HuH-7 (cell line): ENCODE measurements around the gene PLTP.

Experiments used
- DNase-seq: peaks from one replicate; pipeline ENCODE4 v3.0.0; 2011; ENCODE audit warnings: low spot score

The PLTP gene

GRCh38 chr20:45898285-45898684, 13.7 kb downstream of the PLTP start:
- DNase-seq = no peak

- no peak for DNase-seq
These were observed 14.3 kb downstream of the PLTP start for GRCh38 chr20:45897692-45898091.

- no peak for DNase-seq
These were observed 14.7 kb downstream of the PLTP start for GRCh38 chr20:45897289-45897688.

GRCh38 chr20:45896641-45897161, 15.3 kb downstream of the PLTP start:
- no peak for DNase-seq

- no peak for DNase-seq
These were observed 17.2 kb downstream of the PLTP start for GRCh38 chr20:45894797-45895196.

GRCh38 chr20:45893831-45894230, 18.1 kb downstream of the PLTP start:
- DNase-seq = no peak

- DNase-seq = no peak
These were observed 19.0 kb downstream of the PLTP start for GRCh38 chr20:45892828-45893500.

- DNase-seq = peak; percentile 55
These were observed 19.7 kb downstream of the PLTP start for GRCh38 chr20:45892049-45892825.

- peak; percentile 99 for DNase-seq
These were observed 20.7 kb downstream of the PLTP start, which contains the start of the genes CTSA and NEURL2 for GRCh38 chr20:45890985-45891983. TSS of gene CTSA (plus strand) at chr20:45891335. CDS start at chr20:45891569, 234 bp downstream. TSS of gene NEURL2 (minus strand) at chr20:45891208. CDS start at chr20:45890991, 217 bp downstream.

- DNase-seq = peak; percentile 95
These were observed 21.6 kb downstream of the PLTP start for GRCh38 chr20:45890077-45890984.

- no peak for DNase-seq
These were observed 23.3 kb downstream of the PLTP start for GRCh38 chr20:45888681-45889080.

- DNase-seq = no peak
These were observed 24.6 kb downstream of the PLTP start, which contains the start of gene SPATA25 for GRCh38 chr20:45887346-45887715. TSS of gene SPATA25 (minus strand) at chr20:45887622. CDS start at chr20:45887590, 32 bp downstream.

GRCh38 chr20:45886590-45887345, 25.2 kb downstream of the PLTP start:
- no peak for DNase-seq

- no peak for DNase-seq
These were observed 28.9 kb downstream of the PLTP start for GRCh38 chr20:45883100-45883469.

GRCh38 chr20:45882469-45883099, 29.4 kb downstream of the PLTP start:
- no peak for DNase-seq

GRCh38 chr20:45880988-45881788, 30.8 kb downstream of the PLTP start, which contains the start of gene ZSWIM1:
TSS of gene ZSWIM1 (plus strand) at chr20:45881227. CDS start at chr20:45882593, 1,366 bp downstream.
- DNase-seq = peak; percentile 100

- DNase-seq = no peak
These were observed 33.7 kb downstream of the PLTP start for GRCh38 chr20:45878076-45878761.

- no peak for DNase-seq
These were observed 37.4 kb downstream of the PLTP start for GRCh38 chr20:45874576-45874975.
